C4-2B (cell line): ENCODE results near the gene ATP2B2.

Source experiments
- CTCF ChIP-seq: fragments of 450-650 bp; conservative IDR thresholded peaks from 2 replicates; pipeline ENCODE4 v1.5.1; 2017; ENCODE audit warnings: mild to moderate bottlenecking
- ZFX ChIP-seq: fragments of 450-650 bp; IDR thresholded peaks from 2 replicates; pipeline ENCODE4 v1.6.1; 2017

- TF ChIP-seq CTCF = no peak
- no peak for TF ChIP-seq ZFX
Measured at GRCh38 chr3:10495614-10496013, 9.8 kb downstream of the ATP2B2 start.
